ENCODE results near the gene TLDC2.

TLDC2 gene

GRCh38 chr20:36887752-36888090 lies 11.8 kb downstream of the TLDC2 start:
- Mint-ChIP-seq H3K27me3 (ENCODE audit: low read depth) (peaks cover 7% of the 10 kb centered on the region), H3K4me3 (peak overlapping the region; percentile 44 to 70 (median 54)), H3K36me3 (ENCODE audit: low read depth) (no peaks in the 10 kb centered on the region), H3K4me1 (peaks cover 15% of the 10 kb centered on the region), H3K9me3 (no peaks in the 10 kb centered on the region), H3K27ac (peak overlapping the region; percentile 19 to 68 (median 53))
- TF ChIP-seq, protein P1, sequence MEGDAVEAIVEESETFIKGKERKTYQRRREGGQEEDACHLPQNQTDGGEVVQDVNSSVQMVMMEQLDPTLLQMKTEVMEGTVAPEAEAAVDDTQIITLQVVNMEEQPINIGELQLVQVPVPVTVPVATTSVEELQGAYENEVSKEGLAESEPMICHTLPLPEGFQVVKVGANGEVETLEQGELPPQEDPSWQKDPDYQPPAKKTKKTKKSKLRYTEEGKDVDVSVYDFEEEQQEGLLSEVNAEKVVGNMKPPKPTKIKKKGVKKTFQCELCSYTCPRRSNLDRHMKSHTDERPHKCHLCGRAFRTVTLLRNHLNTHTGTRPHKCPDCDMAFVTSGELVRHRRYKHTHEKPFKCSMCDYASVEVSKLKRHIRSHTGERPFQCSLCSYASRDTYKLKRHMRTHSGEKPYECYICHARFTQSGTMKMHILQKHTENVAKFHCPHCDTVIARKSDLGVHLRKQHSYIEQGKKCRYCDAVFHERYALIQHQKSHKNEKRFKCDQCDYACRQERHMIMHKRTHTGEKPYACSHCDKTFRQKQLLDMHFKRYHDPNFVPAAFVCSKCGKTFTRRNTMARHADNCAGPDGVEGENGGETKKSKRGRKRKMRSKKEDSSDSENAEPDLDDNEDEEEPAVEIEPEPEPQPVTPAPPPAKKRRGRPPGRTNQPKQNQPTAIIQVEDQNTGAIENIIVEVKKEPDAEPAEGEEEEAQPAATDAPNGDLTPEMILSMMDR (IDR thresholded peaks at IDR 0.05; ENCODE audit: unreplicated experiment in 3 of 3), result no peak

- Mint-ChIP-seq H3K9me3 (no peaks in the 10 kb centered on the region), H3K4me3 (no peak overlapping the region), H3K27me3 (ENCODE audit: low read depth) (peaks cover 4% of the 10 kb centered on the region), H3K4me1 (peaks cover 15% of the 10 kb centered on the region), H3K27ac (no peak overlapping the region), H3K36me3 (ENCODE audit: low read depth) (no peaks in the 10 kb centered on the region)
- TF ChIP-seq, protein P1 (IDR thresholded peaks at IDR 0.05; ENCODE audit: unreplicated experiment in 3 of 3), result no peak
Measured at GRCh38 chr20:36888880-36889516, 13.1 kb downstream of the TLDC2 start.

GRCh38 chr20:36890586-36890985 lies 14.6 kb downstream of the TLDC2 start:
- H3K36me3 Mint-ChIP-seq (ENCODE audit: low read depth), result no peaks in the 10 kb centered on the region
- no peak overlapping the region for H3K4me3 Mint-ChIP-seq
- TF ChIP-seq, protein P1 (IDR thresholded peaks at IDR 0.05; ENCODE audit: unreplicated experiment in 3 of 3), result no peak
- H3K9me3 Mint-ChIP-seq, result no peaks in the 10 kb centered on the region
- peaks cover 15% of the 10 kb centered on the region for H3K4me1 Mint-ChIP-seq
- no peak overlapping the region for H3K27ac Mint-ChIP-seq
- H3K27me3 Mint-ChIP-seq (ENCODE audit: low read depth), result no peaks in the 10 kb centered on the region

DNA sequence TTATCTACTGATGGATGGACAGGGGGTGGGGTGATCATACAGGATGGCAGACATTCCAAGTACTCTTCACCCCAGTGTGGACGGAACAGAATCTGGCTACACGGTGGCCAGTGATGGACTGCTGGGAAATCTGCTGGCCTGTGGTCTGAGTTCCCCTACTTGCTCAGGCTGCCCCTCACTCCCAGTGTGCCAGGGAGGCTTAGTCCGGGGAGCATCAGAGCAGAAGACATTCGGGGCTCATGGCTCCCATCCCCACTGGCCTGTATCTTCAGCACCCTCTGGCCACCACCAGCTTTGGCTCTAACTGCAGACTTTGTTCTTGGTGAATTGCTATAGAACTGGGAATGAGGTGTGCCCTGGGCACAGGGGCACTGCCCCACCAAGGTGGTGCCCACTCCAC lies 15.3 kb downstream of the TLDC2 start:
- TF ChIP-seq, protein P1 (IDR thresholded peaks at IDR 0.05; ENCODE audit: unreplicated experiment in 3 of 3), result no peak
- H3K27me3 Mint-ChIP-seq (ENCODE audit: low read depth), result no peaks in the 10 kb centered on the region
- H3K9me3 Mint-ChIP-seq, result no peaks in the 10 kb centered on the region
- no peaks in the 10 kb centered on the region for H3K36me3 Mint-ChIP-seq (ENCODE audit: low read depth)
- no peak overlapping the region for H3K27ac Mint-ChIP-seq
- H3K4me1 Mint-ChIP-seq, result peaks cover 15% of the 10 kb centered on the region
- H3K4me3 Mint-ChIP-seq, result no peak overlapping the region

- Mint-ChIP-seq H3K4me1 (no peaks in the 10 kb centered on the region), H3K4me3 (no peak overlapping the region), H3K36me3 (ENCODE audit: low read depth) (no peaks in the 10 kb centered on the region), H3K9me3 (no peaks in the 10 kb centered on the region), H3K27ac (no peak overlapping the region), H3K27me3 (ENCODE audit: low read depth) (no peaks in the 10 kb centered on the region)
- TF ChIP-seq, protein P1 (IDR thresholded peaks at IDR 0.05; ENCODE audit: unreplicated experiment in 3 of 3), result no peak
Measured at GRCh38 chr20:36893801-36894200, 17.9 kb downstream of the TLDC2 start.

DNA sequence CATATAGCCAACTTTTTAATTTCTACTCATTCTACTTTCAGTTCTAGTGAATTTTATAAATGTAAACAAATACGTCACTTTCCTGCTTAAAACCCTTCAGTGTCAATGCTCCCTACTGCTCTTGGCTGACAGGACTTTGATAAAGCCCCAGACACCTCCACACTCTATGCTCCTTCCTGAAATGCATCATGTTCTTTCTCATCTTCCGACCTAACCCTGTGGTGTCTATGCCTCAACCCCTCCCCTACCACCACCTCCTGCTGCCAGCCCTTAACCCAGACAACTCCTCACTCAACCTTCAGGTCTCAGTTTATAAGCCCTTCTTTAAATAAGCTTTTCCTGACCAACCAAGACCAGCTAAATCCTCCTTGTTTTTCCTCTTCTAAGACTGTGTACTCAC lies 19.1 kb downstream of the TLDC2 start:
- Mint-ChIP-seq H3K9me3 (no peaks in the 10 kb centered on the region), H3K4me3 (no peak overlapping the region), H3K27me3 (ENCODE audit: low read depth) (no peaks in the 10 kb centered on the region), H3K27ac (no peak overlapping the region), H3K4me1 (no peaks in the 10 kb centered on the region), H3K36me3 (ENCODE audit: low read depth) (no peaks in the 10 kb centered on the region)
- TF ChIP-seq, protein P1 (IDR thresholded peaks at IDR 0.05; ENCODE audit: unreplicated experiment in 3 of 3), result no peak
